ENCODE results near the gene SECISBP2L.

DNA sequence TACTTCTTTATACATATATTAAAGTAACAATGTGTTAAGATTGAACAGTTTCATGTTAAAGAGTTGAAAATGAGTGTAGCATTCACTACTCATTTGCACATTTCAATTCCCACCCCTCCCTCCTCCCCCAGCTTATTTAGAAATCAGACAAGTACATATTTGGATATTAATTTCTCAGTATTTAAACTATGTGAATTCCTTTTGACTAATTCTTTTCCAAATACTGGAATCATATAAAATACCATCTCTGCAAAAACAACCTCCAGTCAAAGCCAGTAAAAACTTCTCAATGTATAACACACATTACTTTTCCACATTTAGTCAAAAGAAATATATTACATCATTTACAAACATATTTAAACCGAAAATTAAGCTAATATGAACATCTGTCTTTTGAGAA lies 57.1 kb downstream of the SECISBP2L start:
- TF ChIP-seq, protein P1, sequence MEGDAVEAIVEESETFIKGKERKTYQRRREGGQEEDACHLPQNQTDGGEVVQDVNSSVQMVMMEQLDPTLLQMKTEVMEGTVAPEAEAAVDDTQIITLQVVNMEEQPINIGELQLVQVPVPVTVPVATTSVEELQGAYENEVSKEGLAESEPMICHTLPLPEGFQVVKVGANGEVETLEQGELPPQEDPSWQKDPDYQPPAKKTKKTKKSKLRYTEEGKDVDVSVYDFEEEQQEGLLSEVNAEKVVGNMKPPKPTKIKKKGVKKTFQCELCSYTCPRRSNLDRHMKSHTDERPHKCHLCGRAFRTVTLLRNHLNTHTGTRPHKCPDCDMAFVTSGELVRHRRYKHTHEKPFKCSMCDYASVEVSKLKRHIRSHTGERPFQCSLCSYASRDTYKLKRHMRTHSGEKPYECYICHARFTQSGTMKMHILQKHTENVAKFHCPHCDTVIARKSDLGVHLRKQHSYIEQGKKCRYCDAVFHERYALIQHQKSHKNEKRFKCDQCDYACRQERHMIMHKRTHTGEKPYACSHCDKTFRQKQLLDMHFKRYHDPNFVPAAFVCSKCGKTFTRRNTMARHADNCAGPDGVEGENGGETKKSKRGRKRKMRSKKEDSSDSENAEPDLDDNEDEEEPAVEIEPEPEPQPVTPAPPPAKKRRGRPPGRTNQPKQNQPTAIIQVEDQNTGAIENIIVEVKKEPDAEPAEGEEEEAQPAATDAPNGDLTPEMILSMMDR (conservative IDR thresholded peaks at IDR 0.05 in 1 of 2, IDR thresholded peaks at IDR 0.05 in 1 of 2; ENCODE audit: extremely low read depth in 1 of 2, insufficient read depth in 1 of 2, low read depth in 1 of 2, low read length in 2 of 2): no peak
- no peak for TF ChIP-seq EZH2 (IDR thresholded peaks at IDR 0.05; ENCODE audit: borderline replicate concordance, low read length)
